ENCODE data around the gene TRMT11. TPM values are rescaled to one million over a fixed set of nuclear protein-coding genes. Genes with fewer than 3 reads are reported as not detected.
A peak's percentile ranks its signal among the peaks of the same experiment; 100 is the strongest.

TRMT11 gene
- total RNA-seq = 17.7 TPM
- long read RNA-seq, transcript TRMT11-201 (13 exons, 1,565 nt) = major isoform, 15 of 21 reads
- long read RNA-seq, partial matches to known transcripts = 0 of 21 reads
- long read RNA-seq, other reads (novel, unspliced or antisense) = 6 of 21 reads

DNA sequence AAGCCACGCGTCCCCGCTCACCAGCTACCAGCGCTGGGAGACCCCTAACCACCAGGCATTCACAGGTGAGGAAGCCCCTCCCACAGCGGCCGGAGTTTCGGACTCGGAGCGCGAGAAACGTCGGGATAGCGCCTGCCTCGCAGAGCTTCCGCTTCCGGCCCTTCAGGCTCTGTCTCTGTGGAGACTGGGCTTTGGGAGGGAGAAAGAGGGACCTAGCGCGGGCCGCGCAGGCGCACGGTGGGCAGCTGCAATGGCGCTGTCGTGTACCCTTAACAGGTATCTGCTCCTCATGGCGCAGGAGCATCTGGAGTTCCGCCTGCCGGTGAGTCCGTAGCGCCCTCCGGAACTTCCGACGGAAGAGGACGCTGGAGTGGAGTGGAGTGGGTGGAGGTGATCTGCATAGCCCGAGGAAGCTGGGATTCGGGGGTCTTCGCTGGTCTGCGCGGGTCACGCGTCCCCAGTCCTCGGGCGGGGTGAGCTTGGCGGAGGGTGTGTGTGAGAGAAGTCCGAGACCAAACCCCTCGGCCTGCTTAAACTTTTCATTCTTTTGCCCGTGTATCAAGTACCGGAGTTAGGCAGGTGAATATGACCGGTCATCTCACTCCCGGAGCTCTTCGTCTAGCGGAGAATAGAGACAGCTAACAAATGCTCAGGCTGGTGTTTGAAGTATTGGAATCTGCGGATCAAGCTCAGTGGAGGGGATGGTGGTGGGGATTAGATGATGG is at the start of gene TRMT11:
Gene TRMT11, plus strand, starts transcription at position 240 of the 725 bp plus-strand sequence. Its CDS starts 11 bp downstream, at position 251.
- H3K36me3 ChIP-seq = no peaks in the 10 kb centered on the region
- H3K9me3 ChIP-seq = no peaks in the 10 kb centered on the region
- H3K4me1 ChIP-seq = peaks cover 9% of the 10 kb centered on the region
- H3K27ac ChIP-seq = peak within 1 kb of the TSS; percentile 85
- ATAC-seq = peak; percentile 99
- intact Hi-C loops (cut with DNase I) = no loop called here
- no peaks in the 10 kb centered on the region for H3K27me3 ChIP-seq
- peak within 1 kb of the TSS; percentile 73 for H3K4me3 ChIP-seq
- DNase-seq = peak; percentile 96
- TF ChIP-seq, protein P1, sequence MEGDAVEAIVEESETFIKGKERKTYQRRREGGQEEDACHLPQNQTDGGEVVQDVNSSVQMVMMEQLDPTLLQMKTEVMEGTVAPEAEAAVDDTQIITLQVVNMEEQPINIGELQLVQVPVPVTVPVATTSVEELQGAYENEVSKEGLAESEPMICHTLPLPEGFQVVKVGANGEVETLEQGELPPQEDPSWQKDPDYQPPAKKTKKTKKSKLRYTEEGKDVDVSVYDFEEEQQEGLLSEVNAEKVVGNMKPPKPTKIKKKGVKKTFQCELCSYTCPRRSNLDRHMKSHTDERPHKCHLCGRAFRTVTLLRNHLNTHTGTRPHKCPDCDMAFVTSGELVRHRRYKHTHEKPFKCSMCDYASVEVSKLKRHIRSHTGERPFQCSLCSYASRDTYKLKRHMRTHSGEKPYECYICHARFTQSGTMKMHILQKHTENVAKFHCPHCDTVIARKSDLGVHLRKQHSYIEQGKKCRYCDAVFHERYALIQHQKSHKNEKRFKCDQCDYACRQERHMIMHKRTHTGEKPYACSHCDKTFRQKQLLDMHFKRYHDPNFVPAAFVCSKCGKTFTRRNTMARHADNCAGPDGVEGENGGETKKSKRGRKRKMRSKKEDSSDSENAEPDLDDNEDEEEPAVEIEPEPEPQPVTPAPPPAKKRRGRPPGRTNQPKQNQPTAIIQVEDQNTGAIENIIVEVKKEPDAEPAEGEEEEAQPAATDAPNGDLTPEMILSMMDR (IDR thresholded peaks at IDR 0.05) = no peak

DNA sequence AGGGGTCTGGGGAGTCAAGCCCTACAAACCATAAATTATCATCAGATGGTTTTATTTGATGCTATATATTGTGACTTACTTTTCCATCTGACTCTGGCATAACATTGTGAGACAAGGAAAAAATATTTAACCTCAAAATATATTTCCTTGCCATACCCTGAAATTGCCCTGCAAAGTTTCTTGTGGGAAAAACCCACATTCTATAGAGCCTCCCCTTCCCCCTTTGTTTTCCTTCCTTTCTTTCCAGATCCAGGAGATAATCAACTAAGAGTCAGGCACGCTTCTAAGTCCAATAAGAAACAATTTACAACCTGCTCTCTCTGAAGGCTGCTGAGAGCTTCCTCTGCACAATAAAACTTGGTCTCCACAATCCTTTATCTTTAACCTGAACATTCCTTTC is 47.3 kb upstream of the TRMT11 start:
- Histone ChIP-seq H3K27me3 (no peaks in the 10 kb centered on the region), H3K27ac (no peak overlapping the region), H3K9me3 (no peaks in the 10 kb centered on the region), H3K36me3 (no peaks in the 10 kb centered on the region), H3K4me3 (no peak overlapping the region), H3K4me1 (peaks cover 4% of the 10 kb centered on the region)
- DNase-seq (no peak), ATAC-seq (no peak)
- intact Hi-C loops (cut with DNase I) = no loop called here
- TF ChIP-seq, protein P1 (IDR thresholded peaks at IDR 0.05) = no peak

DNA sequence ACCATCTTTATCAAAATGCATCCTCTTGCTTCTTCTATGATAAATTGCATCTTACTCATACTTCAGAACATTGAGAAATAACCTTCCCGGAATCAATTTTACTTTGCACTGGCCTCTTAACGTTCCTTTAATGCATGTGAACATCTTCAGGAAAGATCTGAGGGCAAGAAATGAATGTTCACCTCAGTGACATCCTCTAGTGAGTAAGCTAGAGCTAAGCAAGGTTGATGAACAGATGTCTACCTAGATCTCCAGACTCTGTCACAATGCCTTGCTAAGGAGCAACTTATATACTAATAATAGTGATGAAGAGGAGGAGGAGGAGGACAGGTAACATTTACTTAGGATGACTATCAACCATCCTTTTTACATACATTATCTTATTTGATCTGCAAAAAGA is 46.5 kb upstream of the TRMT11 start:
- Histone ChIP-seq H3K9me3 (no peaks in the 10 kb centered on the region), H3K27me3 (no peaks in the 10 kb centered on the region), H3K4me3 (no peak overlapping the region), H3K4me1 (peaks cover 11% of the 10 kb centered on the region), H3K36me3 (no peaks in the 10 kb centered on the region), H3K27ac (no peak overlapping the region)
- intact Hi-C loops (cut with DNase I) = no loop called here
- DNase-seq (no peak), ATAC-seq (no peak)
- TF ChIP-seq, protein P1 (IDR thresholded peaks at IDR 0.05) = no peak

DNA sequence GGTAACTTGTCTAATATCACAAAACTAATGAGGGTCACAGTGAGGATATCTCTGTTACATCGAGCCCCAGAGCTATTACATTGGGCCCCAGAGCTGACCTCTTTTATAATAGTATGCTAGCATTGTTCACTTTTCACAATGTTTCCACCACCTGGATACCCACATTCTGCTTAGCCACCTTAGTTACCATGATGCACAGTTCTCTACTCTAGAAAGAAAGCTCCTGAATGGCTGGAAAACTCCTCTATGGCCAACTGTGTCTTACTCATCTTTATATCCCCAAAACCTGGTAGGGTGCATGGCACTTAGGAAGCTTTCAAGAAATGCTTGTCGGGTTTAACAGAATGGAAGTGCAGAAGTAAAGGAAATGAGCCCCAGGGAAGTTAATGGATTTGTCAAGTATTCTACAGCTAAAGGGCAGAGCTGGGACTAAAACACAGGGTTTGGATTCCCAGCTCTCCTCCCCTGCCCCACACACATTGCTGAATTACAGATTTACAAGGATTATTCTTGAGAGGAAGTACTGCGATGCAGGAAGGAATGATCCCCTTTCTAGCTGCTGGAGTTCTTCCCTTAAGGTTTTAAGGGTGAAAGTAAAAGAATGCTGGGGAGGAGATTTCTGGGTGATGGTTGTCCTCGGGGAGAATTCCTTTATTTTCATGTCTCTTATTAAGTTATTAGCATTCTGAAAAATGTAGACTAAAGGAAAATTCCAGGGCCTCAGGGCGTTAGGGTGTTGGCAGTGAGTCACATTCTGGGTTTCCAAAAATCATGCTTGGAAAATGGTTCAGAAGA is 45.9 kb upstream of the TRMT11 start:
- no peak for ATAC-seq
- TF ChIP-seq, protein P1 (IDR thresholded peaks at IDR 0.05) = no peak
- Histone ChIP-seq H3K4me1 (peaks cover 18% of the 10 kb centered on the region), H3K27ac (no peak overlapping the region), H3K4me3 (no peak overlapping the region), H3K36me3 (no peaks in the 10 kb centered on the region), H3K9me3 (no peaks in the 10 kb centered on the region), H3K27me3 (no peaks in the 10 kb centered on the region)
- intact Hi-C loops (cut with DNase I) = no loop called here
- DNase-seq = no peak

DNA sequence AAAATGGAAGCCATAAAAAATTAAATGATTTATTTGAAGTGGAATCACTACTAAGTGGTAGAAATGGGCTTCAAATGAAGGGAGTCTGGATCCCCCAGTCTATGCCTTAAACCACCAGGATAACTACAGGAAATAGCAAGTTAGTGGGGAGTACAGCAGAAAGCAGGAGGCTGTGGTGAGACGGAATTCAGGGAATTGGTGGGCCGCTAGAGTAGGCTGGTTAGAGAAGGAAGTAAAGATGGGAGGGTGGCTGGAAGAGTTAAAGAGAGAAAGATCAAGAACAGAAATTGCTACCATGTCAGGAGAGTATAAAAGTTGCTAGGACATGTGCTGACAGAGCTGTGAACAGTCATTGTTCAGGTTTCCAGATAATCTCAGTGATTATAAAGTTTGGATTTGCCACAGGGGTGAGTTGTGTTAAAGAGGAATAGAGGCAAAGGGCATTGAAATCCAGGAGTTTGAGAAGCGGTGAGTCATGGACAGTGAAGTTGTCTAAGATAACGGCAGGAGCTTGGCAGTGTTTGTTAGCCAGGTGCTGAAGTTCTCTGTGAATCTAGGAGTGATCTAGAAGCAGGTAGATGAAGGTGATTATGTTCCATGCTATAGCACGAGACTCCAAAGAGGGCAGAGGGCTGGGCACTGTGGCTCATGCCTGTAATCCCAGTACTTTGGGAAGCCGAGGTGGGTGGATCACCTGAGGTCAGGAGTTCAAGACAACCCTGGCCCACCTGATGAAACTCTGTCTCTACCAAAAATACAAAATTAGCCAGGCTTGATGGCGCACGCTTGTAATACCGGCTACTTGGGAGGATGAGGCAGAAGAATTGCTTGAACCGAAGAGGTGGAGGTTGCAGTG is 43.4 kb upstream of the TRMT11 start:
- Histone ChIP-seq H3K4me1 (peaks cover 35% of the 10 kb centered on the region), H3K36me3 (no peaks in the 10 kb centered on the region), H3K27me3 (no peaks in the 10 kb centered on the region), H3K27ac (no peak overlapping the region), H3K4me3 (no peak overlapping the region), H3K9me3 (no peaks in the 10 kb centered on the region)
- intact Hi-C loops (cut with DNase I) = no loop called here
- no peak for DNase-seq
- ATAC-seq = no peak
- TF ChIP-seq, protein P1 (IDR thresholded peaks at IDR 0.05) = no peak

All from upper lobe of right lung (tissue), 1 donor.